Endometrial microvascular endothelial cells (primary cell): ENCODE data around the gene LRFN2. TPM values are rescaled to one million over a fixed set of nuclear protein-coding genes. Genes with fewer than 3 reads are reported as not detected.

Experiments used
- in situ Hi-C: cut with HindIII; loops from 2 replicates; pipeline ENCODE4 v1.10.0; 2017; ENCODE audit warnings: low sequenced_read_pairs, low pct_unique_long_range_greater_than_20kb; ENCODE audit errors: inconsistent ontology term
- total RNA-seq: library from RNA; depleted of rRNA; stranded (reverse); fragments of >200 nt; gene quantifications from one replicate; pipeline ENCODE4 v1.2.3, GENCODE V29; 2015; ENCODE audit errors: inconsistent ontology term

The LRFN2 gene
- total RNA-seq, 1 donor from 2014 or later, result not detected

DNA sequence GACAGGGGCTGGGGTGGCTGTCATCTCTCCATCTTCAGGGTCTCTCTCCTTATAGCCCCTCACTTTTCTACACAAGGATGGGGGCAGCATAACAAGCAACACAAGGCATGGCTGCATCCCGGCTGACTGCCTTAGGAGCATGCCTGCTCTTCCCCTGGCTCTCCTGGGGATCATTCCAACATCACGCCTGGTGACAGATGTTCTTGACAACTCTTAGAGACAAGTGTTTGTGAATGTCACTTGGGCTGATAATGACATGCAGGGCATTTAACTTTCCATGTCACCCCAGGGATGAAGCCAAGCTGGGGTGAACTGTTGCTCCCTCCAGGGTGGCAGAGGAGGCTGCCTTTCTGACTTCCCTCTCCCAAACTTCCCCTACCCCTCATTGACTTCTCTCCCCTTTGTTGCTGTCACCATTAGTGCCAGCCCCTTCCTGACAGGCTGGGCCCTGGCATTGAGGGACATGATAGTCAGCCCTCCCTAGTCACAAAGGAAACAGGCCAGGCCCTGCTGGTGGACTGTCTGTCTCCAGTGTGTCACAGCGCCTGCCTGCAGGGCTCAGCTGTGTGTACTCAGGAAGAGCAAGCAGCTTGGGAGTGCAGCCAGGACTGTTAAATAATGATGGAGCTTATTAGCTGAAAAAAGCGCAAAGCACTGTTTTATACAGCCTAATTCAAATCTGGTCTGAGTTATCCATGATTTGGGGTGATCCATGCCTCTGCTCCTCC is 161.8 kb downstream of the LRFN2 start:
- in situ Hi-C loops, result no loop called here

DNA sequence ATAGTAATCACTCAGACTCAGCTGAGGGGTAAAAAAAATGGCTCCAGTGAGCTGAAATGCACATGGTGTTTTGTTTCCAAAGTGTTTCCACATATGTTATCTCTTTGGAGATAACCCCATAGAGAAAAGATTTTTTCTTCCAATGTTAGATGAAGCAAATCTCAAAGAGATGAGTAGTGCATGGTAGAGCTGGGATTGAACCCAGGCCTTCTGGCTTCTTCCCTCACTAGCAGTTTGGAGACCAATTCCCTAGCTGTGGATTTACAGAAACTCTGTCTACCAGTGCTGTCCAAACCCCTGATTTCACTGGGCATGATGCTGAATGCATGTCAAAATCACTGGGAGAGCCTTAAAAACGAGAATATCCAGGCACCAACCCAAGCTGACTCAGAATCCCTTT is 165.1 kb downstream of the LRFN2 start:
- in situ Hi-C loops, result no loop called here

DNA sequence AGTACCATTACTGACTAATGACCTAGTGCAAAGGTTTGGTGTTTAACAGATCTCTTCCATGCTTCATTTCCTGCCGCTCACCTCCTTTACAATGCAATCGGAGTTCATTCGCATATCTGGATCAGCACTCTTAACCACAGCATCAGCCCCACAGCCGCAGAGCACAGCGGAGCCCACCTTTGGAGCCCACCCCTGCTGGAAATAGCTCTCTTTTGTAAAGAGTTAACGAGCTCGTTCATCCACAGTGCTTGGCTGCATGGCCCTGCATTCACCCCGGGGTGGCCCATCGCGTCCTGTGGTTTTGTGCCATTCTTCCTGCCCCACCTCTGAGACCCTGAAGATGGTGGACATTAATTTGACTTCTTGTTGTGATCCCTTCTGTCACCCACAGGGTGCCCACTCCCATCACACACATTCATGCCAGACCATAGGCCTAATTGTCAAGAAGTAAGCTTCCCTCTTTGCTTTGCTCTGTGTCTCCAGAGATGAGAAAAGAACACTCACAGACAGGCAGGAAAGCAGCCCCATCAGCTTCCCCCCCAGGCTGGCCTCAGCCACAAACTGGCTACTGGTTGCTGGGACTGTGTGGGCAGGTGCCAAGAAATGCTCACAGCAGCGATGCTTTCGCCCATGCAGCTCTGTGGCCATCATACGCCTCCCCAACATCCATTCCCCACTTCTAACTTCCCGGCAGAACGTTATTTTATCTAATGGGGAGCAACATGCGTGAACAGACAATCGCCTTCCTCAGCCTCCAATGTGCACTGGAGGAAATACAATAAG is 167.0 kb downstream of the LRFN2 start:
- in situ Hi-C loops, result no loop called here

DNA sequence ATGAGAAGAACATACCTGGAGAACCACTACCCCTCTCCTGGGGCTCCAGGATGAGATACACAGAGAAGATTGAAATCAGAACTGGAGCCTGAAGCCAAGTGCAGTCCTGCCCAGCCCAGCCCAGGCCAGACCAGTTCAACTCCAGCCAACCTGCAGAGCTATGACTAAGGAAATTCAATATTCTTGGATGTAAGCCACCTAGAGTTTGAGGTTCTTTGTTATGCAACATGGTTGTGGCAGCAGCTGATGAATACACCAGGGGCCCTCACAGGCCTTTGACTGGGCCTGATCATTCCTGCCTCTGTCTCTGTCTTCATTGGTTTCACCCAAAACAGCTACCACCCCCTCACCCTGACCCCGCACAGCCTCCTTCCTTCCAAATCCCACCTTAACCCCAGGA is 167.8 kb downstream of the LRFN2 start:
- in situ Hi-C loops, result no loop called here

DNA sequence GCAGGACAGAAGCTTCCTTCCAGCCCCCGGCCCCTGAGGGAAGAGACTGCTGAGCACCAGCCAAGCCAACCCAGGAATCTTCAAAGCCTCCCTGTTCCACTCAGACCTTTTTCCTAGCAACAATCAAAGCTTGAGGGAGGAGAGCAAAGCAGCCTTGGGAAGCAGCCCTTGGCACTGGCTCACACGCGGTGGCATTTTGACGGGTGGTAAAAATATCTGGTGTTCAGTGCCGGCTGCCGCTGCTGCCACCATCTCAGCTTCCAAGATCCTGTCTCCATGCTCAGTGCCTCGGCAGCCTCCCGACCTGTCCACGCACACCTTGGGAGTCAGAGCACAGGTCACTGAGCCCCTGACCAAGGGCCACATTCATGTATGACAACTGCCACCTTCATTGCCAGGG is 170.1 kb downstream of the LRFN2 start:
- in situ Hi-C loops, result no loop called here

DNA sequence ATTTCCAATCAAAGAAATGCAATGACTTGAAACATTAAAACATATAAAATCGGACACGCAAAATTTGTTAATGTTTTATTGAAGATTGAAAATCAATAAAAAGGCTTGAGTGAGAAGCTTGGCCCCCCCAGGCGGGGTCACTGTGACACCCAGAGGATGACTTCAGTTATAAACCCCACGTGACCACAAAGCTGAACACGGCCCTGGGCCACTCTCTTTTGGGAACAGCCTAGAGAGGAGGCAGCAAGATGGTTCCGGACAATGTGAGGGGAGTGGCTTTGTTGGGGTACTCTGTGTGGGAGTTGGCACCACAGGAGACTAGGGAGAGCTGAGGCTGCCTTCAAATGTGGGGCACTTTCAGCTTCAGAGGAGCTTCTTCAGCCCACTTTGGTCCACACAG is 172.5 kb downstream of the LRFN2 start:
- in situ Hi-C loops, result no loop called here

DNA sequence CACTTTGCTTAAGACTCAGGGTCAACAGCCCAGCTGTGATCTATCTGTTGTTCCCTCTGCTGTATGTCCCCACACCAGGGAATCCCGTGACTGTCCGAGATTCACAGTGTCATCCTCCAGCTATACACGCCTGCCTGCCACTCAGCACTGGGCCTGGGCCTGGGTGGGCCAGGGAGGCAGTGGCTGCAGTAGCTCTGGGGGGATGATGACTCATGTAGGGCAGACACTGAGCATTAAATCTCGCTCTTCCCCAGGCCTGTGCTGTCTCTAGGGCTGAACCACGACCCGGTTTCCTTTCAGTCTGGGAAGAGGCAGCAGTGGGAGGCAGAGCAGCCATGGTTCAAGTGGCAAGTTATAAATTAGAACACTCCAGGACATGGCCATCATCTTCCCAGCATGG is 173.9 kb downstream of the LRFN2 start:
- in situ Hi-C loops, result no loop called here

DNA sequence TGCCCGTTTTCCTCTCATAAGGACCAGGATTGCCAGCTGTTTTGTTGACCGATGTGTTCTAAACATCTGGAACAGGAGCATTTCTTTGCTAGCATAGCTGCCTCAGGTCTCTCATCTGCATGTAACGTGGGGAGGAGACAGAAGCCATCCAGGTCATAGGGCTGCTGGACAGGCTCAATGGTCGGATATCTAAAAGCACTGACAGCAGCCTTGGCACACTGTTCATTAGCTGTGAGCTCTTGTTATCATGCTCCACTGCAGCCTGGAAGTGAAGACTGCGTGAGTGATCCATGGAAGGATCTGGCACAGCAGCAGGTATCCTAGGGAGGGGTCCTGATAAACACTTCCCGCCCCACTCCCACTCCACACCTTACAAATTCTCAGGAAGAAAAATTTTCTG is 175.3 kb downstream of the LRFN2 start:
- in situ Hi-C loops, result no loop called here

DNA sequence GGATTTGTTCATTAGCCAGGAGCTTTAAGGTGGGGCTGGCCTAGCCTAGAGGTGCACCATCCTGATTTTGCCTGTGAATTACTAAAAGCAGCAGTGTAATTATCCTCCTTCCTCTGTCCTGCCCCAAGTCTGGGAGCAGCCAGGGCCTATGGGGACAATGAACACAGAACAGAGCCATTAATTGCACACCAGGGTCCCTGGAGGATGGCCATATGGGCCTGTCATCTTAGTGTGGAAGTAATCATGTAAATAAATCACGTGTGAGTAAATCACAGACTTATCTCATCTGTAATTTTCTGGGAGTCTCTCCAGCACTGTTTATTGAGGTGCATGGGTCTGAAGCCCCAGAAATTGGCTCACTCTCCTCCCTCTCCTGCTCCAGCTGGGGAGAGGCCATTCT is 176.3 kb downstream of the LRFN2 start:
- in situ Hi-C loops, result no loop called here

DNA sequence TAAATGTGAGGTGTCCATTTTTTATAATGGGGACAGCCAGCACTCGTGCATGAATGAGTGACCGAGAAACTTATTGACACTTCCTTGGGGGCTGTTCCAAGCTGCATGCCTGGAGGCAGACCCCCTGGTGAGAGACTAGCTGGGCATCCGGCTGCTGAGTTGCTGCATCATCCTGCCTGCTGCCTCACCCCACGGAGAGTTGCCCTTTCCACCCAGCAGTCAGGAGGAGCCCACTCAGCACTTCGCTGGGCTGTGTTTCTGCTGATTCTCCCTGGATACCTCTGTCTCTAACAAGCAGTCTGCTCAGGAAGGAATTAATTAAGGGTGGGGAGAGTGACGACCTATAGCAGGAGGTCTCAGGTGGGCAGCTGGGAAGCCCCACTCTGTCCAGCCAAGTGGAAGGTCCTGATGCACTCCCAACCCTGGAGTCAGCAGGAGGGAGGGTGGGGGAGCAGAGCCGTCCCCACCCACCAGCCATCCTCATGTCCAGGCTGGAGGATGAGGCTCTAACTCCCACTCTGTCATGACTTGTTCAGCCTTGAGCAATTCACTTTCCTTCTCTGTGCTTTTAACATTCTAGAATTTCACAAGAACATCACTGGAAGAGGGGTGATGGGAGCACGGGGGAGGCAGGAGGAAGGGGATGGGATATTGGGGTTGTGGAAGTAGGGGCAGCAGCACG is 177.3 kb downstream of the LRFN2 start:
- in situ Hi-C loops, result no loop called here

DNA sequence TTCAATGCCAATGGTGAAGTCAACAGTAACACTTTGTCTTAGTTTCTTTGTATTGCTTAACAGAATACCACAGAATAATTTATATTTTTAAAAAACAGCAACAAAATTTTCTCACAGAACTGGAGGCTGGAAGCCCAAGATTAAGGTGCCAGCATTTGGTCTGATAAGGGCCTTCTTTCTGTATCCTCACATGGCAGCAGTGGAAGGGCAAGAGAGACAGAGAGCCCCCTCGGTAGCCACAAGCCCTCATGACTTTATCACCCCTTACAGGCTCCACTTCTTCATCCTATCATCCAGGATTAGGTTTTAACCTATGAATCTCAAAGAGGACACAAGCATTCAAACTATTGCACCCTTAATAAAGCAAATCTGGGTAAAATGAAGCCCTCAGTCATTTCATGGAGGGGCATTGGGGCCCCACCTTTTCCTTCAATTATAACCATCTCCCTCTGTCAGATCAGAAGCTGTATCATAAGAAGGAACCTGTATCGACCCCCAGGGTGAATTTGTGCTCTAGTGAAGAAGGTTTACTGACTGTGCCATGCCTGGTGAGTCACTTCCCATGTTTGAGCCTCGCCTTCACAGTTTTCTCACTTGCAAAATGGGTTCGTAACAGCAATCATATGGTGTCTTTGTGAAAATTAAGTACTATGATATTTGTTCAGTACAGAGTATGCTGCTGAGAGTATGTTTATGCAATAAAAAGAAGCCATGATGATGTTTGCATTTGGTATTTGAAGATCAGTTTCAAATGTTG is 178.2 kb downstream of the LRFN2 start:
- in situ Hi-C loops, result no loop called here

DNA sequence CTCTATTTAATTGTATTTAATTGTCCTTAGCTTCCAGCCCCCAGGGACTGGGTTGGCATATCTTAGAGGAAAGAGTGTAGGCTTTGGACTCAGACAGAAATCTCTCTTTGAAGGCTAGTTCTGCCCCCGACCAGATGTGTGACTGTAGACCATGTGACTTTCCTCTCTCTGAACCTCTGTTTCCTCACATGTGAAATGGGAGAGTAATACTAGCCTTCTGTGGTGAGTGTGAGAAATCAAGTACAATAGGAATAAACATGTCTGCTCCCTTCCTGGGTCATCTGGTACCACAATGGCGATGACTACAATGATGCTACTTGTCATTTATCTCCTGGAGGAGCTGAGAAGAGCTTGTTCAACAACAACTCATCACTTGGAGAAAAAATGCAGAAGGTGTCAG is 179.9 kb downstream of the LRFN2 start:
- in situ Hi-C loops, result no loop called here

DNA sequence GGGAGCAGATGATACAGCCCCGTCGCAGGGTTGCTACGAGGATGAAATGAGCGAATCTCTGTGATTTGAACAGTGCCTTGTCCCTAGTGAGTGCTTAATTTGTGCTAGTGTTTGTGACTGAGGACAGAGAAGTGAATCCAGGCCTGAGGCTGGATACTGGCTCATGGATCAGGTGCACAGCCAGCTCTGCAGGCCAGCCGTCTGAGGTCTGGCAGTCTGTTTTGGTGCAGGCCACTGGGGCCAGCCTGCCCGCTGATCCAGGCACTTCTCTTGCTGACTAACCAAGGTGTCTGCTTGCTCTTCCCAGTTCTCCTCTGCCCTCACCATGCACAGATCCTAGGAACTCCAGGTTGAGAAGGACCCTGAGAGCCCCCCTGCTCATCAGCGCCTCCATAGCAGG is 181.0 kb downstream of the LRFN2 start:
- in situ Hi-C loops, result no loop called here

DNA sequence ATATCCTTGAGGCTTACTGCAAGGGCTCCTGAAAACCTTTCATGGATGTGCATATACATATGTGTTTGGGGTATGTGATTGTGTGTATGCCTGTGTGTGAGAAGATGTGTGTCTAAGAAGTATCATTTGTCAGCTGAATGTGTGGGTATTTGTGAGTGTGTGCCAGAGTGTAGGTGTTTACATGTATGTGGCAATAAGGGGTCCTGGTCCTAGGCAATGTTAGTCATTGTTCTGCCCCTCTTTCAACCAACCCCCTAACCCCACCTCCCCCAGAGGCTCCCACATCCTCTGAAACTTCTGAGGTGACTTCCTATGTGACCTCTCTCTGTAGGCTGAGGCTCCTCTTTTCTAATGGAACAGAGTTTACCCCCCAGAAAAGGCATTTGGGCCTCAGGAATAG is 186.4 kb downstream of the LRFN2 start:
- in situ Hi-C loops, result no loop called here

DNA sequence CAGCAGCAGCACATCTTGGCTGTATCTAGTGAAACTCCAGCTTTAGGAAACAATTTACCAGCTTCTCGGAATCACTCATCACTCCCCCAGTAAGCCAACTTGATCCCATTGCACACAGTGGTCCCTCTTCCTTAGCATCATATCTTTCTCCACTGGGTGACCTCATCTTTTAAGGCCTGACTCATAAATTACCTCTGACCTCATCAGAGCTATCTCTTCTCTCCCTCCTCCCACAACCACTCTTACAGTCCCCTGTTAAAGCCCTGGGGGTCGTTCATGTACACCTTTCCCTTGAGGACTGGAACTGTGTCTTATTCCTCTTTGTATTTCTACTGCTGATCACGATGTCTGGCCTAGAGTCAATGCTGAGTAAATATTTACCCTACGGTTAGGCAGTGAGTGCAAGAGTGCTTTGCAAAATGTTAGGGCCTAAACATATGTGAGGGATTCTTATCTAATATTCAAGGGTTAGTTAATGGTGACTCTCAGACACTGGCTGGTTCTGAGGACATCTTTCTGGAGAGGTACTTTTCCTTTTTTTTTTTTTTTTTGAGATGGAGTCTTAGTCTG is 187.2 kb downstream of the LRFN2 start:
- in situ Hi-C loops, result no loop called here

DNA sequence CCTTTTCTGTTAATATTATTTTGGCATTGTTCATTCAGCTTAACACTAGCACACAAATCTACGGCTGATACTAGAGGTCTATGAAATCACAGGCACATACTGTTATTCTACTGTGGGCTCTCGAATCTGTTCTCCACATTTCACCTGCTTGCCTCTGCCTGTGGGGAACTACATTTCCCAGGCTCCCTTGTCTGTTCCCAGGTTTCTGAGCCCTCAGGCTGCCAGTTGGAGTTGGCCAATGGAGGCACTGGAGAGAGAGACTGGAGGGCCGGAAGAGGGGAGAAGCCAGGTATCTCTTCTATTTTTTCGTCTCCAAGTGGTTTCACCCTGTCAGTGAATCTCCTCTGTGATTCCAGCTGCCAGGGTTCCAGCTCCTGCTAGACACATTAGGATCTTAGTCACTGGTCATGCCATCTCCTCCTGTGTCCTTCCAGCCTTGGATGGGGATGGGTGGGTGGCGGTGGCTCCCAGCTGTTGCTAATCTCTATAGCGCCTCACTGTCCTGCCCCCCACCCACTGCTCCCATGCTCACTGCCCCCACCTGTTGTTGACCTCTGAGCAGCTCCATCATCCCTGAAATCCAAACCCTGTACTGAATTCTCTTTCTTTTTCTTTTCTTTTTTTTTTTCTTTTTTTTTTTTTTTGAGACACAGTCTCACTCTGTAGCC is 188.2 kb downstream of the LRFN2 start:
- in situ Hi-C loops, result no loop called here

DNA sequence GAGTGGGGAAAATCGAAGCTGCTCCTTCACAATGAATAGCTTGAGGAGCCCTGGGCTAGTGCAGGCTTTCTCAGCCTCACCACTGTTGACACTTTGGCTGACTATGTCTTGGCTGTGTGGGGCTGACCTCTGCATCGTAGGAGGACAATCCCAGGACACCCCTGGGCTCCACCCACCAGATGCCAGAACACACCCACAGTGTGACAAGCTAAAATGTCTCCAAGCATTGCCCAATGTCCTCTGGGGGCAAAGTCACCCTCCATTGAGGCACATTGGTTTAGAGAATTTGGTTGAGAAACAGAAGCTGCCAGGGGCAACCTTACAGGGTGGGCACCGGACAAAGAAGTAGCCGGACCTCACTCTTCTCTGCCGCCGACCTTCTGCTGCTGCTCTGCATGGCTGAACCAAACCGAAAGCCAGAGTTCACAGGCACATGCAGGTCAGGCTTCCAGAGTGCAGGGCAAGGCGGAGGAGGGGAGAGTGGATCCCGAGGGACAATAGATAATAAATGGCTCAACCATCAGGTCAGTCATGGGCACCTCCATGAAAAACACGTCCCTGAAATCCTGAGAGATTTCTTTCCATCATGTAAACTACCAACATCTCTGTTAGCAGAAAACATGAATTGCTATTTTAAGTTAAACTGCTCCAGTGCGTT is 189.0 kb downstream of the LRFN2 start:
- in situ Hi-C loops, result no loop called here
